ENCODE measurements around the gene ABCC5.

The ABCC5 gene

DNA sequence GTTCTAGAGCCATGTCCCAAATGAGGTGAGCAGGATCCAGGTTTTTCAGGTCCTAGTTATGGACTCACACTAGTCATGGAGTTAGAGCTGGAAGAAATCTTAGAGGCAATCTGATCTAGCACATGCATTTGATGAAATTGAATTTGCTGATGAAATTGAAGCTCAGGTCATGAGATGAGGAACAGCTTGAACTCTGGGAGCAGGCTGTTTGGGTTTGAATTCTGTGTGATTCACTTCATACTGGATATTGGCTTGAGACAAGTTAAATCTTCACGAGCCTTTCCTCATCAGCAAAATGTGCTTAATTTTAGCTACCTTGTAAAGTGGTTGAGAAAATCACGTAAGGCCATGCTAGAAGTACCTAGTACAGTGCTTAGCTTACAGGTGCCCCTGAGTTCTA lies 99.5 kb downstream of the ABCC5 start:
- no peak for DNase-seq

DNA sequence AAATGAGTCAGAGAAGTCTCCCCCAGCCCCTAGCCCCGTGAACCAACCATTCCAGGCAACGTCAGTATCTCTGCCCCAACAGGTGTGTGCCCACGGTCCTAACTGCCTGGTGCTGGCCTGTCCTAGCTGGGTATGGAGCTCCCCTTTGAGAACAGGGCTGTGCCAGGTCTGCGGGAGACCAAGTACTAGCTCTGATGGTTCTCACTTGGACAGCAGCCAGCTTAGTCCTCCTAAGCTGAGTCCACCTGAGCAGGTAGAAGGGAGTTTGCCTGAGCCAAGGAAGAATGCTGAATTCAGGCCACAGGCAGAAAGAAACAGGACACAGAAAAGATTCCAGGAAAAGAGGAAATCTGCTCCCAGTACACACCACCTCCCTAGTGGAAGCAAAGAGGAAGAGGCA lies 99.9 kb downstream of the ABCC5 start:
- no peak for DNase-seq

DNA sequence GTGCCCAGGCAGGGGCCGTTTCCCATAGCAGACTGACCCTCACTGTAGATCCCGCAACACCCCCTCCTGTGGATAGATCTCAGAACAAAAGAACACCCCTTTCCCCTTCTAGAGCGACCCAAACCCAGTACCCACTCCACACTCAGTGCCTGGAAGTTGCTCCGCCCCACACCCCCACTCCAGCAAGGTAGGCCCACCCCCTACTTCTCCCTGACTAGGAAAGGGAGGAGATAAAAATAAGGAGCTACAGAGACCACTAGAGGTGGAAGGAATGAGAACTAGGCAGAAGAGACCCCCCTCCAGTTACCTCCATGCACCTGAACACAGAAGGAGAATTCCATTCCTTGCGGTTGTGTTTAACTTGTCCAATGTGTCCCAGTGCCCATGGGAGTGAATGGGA lies 102.8 kb downstream of the ABCC5 start:
- no peak for DNase-seq

DNA sequence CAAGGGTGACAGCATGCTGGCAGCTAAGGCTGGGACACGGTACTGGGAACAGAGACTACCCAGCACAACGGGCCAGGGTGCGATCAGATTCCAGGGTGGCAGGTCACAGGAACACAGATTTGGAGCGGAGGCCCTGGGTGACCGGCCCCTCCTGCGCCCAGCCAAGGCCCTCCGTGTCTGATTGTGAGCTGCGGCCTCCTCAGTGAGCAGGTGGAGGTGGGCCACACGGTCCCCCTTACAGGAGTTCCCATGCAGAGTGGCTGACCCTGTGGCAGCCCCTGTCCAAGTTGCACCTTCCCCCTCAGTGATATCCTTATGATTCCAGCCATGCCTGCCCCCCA lies 104.1 kb downstream of the ABCC5 start:
- no peak for DNase-seq

DNA sequence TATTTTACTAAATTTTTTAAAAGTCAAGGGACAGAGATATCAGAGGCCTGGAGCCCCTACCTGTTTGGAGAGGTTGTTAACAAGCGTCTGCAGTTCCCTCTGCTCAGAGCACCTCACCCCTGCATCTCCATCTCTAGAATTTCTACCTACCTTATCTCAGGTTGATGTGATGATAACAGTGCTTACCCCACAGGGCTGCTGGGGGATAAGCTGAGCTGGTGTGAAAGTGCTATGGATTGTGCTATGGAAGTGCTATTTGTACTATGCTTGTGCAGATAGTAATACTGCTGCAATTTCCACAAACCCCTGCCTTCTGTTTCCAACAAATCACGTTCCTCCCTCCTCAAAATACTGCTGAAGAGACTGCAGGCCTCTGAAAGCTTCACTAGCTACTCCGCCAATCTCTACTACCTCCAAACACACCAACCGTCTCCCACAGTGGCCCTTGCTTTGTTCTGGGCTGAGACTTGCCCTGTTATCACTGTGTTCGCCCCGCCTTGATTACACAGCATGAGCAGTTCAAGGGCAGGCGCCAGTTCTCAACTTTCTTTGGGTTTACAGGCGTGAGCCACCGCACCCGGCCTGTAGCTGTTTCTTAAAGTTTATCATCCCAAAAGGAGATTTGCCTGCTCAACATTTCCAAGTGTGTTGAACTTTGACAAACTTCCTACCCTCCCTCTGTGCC lies 104.6 kb downstream of the ABCC5 start:
- no peak for DNase-seq

DNA sequence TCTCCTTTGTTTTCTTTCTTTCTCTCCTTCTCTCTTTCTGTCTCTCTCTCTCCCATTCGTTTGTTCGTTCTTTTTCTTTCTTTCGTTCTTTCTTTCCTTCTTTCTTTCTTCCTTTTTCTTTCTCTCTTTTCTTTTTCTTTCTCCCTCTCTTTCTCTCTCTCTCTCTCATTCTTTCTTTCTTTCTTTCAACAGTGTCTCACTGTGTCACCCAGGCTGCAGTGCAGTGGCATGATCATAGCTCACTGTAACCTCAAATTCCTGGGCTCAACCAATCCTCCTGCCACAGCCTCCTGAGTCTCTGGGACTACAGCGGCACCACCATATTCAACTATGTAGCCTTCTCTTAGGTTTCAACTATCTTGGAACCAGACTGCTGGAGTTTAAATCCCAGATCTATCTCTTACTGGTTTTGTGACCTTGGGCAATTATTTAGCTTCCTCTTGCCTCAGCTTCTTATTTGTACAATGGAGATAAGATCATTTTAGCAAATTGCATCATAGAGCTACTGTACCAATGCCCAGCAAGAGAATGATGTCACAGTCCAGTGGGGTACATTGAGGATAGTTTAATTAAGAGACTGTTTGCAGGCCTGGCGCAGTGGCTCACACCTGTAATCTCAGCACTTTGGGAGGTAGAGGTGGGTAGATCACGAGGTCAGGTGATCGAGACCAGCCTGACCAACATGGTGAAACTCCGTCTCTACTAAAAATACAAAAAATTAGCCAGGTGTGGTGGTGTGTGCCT lies 105.7 kb downstream of the ABCC5 start:
- DNase-seq, result peak; percentile 30

DNA sequence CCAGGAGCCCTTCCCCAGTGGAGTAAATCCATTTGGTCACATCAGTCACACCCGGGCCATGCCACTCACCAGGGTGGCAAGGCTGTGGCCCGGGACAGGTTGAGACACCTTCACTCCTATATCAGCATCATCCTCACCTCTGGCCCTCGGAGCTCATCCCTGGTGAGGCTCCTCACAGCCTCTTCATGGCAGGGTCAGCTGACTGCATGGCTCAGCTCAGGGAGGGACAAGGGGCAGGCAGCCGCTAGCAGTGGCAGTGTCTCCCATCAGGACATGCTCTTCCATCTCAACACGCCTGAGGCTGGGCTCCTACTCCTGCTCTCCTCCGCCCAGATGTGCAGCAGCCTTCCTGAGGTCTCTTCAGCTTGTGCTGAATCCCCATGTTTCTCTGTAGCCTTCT lies 106.6 kb downstream of the ABCC5 start:
- DNase-seq, result no peak

DNA sequence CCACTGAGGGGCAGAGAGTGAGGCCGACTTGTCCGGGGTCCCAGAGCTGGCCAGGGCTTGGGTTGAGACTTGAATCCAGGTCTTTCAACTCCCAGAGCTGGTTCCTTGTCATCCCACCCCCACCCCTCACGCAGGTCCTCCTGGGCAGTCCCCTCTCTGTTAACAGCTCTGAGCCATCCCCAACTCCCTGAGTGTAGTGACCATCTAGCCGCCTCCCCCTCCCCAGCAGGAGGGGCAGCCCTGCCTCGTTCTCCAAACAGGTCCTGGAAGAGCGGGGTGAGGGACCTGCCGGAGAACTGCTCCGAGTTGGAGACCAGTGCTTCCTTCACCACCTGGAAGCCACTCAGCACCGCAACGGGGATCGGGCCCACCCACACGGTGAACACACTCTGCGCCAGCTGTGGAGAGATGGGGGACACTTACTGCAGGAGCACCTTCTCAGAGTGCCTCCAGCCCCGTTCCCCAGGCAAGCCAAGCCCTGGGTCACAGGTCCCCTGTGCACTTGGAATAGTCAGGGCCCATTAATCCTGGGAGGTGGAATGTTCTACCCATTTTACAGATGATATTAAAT lies 108.6 kb downstream of the ABCC5 start:
- no peak for DNase-seq

DNA sequence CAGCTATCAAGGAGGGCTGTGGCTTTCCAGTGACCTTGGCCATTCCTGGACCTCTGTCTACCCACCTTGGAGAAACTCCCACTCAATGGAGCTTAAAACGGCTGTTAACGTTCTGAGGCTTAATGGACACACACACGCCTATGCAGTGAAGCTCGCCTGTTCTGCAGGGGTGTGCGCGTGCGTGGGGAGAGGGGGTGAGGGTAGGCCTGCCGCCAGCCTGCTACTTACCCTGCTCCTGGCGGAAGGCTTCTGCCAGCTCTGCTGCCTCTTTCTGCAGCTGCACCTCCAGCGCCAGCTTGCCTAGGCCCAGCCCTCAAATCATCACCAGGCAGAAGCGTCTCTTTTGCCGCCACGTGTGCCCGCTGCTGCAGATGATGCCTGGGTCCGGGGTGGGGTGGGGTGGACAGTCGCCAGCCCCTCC lies 109.8 kb downstream of the ABCC5 start:
- no peak for DNase-seq

DNA sequence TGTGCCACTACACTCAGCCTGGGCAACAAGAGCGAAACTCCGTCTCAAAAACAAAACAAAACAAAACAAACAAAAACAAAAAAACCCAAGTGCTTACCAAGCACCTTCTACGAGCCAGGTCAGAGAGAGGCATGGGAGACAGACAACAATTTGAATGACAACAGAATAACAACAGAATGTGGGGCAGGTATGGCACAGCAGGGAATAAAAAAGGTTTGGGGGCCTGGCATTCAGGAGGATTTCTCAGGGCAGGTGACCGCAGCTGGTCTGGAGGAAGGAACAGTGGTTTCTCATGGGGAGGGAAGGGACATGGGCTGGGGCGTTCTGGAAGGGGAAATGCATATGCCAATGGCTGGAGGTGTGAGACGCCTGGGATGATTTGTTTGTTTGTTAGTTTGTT lies 110.5 kb downstream of the ABCC5 start:
- DNase-seq, result no peak

DNA sequence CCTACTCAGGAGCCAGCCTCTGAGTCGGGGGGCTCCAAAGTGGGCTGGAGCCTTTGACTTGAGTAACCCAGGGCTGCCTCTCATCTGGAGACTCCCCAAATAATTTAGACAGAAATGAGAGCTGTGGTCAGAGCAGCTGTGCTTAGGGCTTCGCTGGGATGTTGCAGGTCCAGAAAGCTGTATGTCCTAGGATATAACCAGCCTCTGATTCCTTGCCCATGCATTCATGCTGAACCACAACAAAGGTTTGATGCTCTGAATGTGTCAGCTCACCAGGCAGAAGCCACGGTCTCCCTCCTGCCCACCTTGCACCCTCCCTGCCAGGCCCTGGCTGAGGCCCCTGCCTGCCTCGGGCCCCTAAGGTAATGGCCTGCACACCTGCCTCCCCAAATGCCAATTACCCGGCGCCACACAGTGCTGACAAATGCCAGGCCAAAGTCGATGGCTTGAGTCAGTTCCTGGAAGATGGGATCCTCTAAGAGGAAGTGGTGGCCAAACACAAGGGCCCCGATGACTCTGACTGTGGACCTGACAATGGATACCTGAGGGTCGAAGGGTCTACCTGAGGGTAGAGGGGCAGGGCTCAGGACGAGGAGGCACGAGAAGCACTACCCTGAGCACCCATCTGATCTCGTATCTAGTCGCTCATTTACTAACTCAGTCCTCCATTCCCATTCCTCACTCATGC lies 111.3 kb downstream of the ABCC5 start:
- DNase-seq, result no peak

DNA sequence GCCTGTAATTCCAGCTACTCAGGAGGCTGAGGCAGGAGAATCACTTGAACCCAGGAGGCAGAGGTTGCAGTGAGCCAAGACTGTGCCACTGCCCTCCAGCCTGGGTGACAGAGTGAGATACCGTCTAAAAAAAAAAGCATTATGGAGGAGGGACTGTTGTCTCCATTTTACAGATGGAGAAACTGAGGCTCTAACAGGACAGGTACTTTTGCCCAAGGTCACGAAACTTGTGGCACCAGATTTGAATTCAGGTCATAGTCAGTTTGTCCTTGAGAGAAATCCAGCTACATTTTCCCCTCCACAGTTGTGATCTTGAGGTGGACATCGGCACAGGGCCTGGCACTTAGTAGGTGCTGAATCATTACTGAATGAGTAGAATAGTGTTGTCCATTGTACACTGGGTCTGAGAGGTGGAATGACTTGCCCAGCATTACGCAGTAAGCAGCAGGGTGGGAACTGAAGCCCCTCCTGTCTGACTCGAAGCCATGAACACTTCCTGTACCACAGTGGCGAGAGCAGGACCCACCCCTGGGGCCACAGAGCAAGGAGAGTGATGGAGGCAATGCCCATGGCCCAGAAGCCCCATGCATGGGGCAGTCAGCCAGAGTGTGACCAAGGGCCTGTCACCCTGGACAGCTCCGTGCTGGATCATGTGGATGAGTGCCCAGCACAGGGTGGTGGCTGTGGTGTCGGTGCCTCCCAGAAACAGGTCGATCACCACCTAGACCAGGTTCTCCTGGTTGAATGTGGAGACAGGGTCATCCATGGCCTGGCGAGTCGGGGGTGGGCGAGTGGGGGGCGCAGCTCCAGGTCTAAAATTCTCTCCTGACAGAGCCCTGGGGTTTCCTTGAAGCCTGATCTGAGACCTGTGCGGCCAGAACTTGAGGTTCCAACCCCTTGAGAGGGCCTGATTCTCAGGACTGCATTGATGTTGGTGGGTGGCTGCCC lies 112.6 kb downstream of the ABCC5 start:
- DNase-seq, result no peak

DNA sequence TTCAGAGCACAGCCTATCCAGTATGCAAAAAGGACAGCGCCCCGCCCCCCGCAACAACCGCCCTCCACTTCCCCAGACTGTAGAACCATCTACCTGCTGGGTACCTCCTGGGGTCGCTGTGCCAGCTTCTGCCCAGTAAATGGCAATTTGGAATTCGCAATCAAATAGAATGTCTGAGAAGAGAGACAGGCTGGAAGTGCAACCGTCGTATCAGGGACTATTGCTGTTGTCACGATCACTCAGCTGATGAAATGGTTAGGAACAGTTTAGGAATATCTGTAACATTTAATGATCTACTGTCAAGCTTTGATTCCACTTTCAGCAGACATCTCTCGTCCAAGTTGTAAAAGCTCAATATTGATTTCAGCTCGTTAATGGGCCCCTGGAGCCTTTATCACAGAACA lies 119.7 kb downstream of the ABCC5 start:
- DNase-seq, result no peak

DNA sequence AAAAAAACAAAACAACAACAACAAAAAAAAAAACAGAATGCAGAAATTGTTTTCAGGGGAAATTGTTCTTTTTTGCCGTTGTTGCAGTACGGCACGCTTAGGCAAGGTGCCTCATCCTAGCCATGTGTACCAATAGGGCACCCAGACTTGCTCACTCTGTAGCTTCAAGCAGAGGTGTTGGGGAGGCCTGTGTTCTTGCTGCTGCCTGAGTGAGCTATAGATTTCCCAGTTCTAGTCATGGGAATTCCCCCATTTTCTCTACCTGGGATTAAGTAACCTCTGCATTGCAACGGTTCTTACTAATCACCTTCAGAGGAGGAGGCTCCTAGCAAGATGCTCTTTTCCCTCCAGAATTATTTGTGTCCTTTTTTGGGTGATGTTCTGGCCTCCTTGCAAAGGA lies 120.1 kb downstream of the ABCC5 start:
- DNase-seq, result no peak

DNA sequence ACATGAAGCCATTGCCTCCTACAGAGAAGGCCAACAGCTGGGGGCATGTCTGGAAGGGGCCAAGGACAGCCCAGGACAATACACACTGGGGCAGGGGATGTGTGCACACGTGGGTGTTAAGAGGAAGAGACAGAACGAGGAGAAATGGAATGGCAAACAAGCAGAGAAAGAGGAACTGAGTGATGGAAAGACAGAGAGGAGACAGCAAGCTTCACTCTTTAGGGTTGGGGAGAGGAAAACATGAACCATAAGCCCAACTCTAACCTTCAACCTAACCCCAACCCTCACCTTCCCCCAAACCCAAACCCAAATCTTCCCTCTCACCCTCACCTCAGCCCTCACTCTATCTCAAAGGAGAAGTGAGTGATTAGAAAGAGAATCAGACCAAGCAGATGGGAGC lies 121.1 kb downstream of the ABCC5 start:
- DNase-seq, result no peak

DNA sequence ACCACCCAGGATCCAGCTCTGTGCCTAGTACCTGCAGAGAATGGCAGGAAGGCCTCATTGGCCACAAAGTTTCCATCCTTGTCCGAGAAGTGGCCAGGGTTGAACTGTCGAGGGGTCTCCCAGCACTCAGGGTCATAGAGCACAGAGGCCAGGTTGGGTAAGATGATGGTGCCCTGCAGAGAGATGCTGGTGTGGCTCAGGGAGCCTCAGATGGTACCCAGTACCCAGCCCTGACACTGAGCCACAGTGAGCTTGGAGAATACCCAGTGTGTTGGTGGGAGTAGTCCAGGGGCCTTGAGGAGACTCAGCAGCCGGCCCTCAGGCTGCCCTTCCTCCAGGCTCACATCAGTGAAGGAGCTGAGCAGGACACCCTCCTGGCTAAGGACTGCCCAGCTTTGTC lies 121.5 kb downstream of the ABCC5 start:
- no peak for DNase-seq

DNA sequence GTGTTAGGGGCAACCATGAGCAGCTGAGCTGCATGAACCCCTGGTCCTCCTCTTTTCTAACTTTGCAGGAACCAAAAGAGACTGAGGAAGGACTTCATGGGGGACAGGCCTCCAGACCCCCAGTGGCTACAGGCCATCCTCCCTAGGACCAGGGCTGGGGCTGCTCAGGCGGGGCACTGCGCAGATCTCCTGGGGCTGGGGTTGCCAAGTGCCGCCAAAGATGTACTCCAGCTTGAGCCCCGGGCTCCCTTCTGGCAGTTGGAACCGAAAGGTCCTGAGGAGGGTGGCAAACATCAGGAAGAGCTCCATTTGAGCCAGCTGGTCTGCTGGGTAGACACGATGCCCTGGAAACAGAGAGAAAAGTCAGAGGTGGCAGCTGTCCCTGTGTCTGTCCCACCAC lies 121.9 kb downstream of the ABCC5 start:
- DNase-seq, result no peak

DNA sequence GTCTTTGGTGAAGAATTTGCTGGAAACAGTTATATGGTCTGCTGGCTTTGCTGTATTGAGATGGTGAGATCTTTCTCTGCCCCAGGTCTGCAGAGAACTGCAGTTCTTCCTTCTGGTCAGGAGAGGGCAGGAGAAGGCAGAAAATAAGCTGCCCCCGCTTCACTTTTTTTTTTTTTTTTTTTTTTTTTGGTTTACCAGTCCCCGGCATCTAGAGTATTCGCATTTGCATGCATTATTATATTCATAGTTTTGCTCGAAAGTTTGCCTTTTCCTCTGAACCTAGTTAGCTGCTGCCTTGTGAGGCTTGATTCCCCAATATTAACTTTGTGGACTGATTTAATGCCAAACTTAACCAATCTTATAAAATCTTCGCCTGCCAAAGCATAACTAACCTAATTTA lies 122.4 kb downstream of the ABCC5 start:
- DNase-seq, result peak; percentile 64

DNA sequence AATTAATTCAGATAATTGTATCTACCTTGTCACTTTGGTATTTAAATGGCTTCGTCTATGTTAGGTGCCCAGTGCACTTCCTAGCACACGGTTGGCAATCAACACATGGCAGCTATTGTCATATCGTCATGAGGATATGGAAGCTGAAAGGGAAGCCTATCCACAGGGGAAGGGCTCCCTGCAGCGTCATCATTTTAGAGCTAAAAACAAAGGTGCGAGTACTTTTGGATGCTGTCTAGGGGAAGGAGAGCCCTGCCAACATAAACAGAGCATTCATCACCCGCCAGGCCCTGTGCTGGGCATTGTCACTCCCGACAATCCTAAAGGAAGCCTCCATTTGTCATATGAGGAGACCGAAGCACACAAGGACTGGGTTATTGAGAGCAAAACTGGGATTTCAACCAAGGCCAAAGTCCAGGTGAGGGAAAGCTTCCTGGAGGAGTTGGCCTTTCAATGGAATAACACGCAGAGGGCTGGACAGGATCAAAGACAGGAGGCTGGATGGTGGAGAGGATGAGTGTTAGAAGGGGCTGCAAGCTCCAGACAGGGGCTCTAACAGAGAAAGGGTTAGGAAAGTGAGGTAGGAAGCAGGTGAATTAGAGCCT lies 125.0 kb downstream of the ABCC5 start:
- DNase-seq, result no peak

DNA sequence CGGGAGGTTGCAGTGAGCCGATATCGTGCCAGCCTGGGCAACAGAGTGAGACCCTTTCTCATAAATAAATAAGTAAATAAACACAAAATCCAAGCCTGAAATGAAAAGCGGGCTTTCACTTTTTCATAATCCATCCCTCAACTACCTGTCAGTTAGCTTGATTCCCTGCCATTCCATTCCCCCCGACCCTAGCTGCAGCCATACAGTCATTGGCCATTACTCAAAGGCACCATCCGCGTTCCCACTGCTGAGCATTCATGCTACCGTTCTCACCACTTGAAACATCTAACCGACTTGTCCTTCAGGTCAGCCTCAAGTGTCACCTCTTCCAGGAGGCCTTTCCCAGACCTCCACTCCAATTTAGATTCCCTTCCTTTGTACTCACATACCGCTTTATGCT lies 131.9 kb downstream of the ABCC5 start:
- no peak for DNase-seq

DNA sequence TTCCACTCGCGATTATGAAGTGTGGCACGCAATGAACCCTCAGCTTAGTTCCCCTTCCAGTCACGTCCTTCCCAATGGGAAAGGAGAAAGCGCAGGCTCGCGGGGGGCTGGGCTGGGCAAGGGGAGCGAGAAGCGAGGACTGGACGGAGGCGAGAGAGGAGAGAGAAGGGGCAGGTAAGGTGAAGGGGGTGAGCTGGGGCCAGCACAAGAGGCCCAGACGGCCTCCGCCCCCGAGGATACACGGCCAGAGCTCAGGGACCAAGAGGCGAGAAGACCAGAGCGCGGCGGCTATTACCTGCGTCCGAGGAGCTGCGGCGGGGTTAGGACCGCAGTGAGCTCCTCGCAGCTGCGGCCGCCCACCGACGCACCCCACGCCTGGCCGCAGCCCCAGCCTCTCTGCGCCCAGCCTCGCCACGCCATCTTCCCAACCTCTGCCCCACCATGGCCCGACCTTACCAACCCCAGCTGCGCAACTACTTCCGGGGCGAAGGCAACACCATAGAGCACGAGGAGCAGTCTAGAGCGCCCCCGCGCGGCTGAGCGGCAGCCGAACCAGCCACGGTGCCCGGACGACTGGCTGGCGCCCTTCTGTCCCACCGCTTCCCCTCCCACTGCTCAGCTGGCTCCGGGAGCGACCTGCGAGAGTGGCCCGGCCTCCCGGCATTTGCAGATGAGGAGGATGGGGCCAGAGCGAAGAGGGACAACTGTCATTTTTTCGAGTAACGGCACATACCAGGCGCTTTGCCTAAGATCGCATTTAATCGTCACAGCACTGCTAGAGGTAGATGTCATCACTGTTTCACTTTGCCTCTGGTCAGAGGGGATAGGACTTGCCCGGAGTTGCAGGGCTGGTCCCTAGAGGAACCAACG lies 133.0 kb downstream of the ABCC5 start, which contains the start of gene PARL:
TSS of gene PARL (minus strand) at position 454 of the 870 bp plus-strand sequence. CDS start at position 420, 34 bp downstream.
- peak; percentile 93 for DNase-seq

Measured in OCI-M1 (cell line).